SK-N-SH (cell line): ENCODE results near the gene SLC7A8. TPM values are rescaled to one million over a fixed set of nuclear protein-coding genes. Genes with fewer than 3 reads are reported as not detected.
"Not testable (repeated sequence)": the region's sequence is repeated elsewhere in the genome, so short reads cannot be mapped to it uniquely, and the experiment has no call there.

Experiments used
- CTCF ChIA-PET: fragments of 300-600, 350-600 bp; formaldehyde crosslinking; extraction: SDS; loops from one replicate; lab custom pipeline; 2021; lab: Yijun Ruan, JAX
- POLR2A ChIA-PET: fragments of 350-600 bp; sonication (Branson Sonifier 250); formaldehyde crosslinking; extraction: SDS; loops from one replicate; lab custom pipeline; 2020; ENCODE audit warnings: antibody characterized with exemption, inconsistent platforms; lab: Yijun Ruan, JAX
- DNase-seq: peaks from one replicate; pipeline ENCODE4 v3.0.0; 2012
- H2AFZ ChIP-seq: fragments of 200-600 bp; sonication (generic); 2 replicates; pipeline ENCODE4 v1.8.1; 2016; ENCODE audit warnings: antibody characterized with exemption, mild to moderate bottlenecking, low read depth
- H3F3A ChIP-seq: fragments of 200-600 bp; sonication (generic); replicated peaks from 2 replicates; pipeline ENCODE3; 2016; ENCODE audit warnings: antibody characterized with exemption, mild to moderate bottlenecking; ENCODE audit not compliant: insufficient read depth
- H3K27ac ChIP-seq, 2 experiments: fragments of 200-500 bp in 1 of 2; fragments of 200-600 bp in 1 of 2; sonication (Bioruptor generic) in 1 of 2; sonication (generic), shearing (Covaris generic) in 1 of 2; 2 replicates each; pipeline versions ENCODE4 v1.5.1 to v1.6.1; 2014 to 2016; ENCODE audit warnings: low read depth in 2 of 2, inconsistent platforms in 1 of 2, low read length in 1 of 2, mild to moderate bottlenecking in 1 of 2, mixed read lengths in 1 of 2
- H3K27me3 ChIP-seq: fragments of 200-600 bp; sonication (generic), shearing (Covaris generic); 2 replicates; pipeline ENCODE4 v1.6.1; 2016; ENCODE audit warnings: mixed run types; ENCODE audit not compliant: insufficient read depth
- H3K36me3 ChIP-seq, 2 experiments: fragments of 200-500 bp in 1 of 2; fragments of 200-600 bp in 1 of 2; sonication (Bioruptor generic) in 1 of 2; sonication (generic) in 1 of 2; replicated peaks in 1 of 2; 2 replicates each; pipeline versions ENCODE3 to v1.5.1; 2014 to 2016; ENCODE audit warnings: low read length in 1 of 2, mild to moderate bottlenecking in 1 of 2; ENCODE audit not compliant: insufficient read depth in 2 of 2, control insufficient read depth in 1 of 2
- H3K4me1 ChIP-seq, 2 experiments: fragments of 200-500 bp in 1 of 2; fragments of 200-600 bp in 1 of 2; sonication (Bioruptor generic) in 1 of 2; sonication (generic), shearing (Covaris generic) in 1 of 2; 2 replicates each; pipeline versions ENCODE4 v1.5.1 to v1.6.1; 2014 to 2016; ENCODE audit warnings: low read depth in 1 of 2, low read length in 1 of 2, mixed run types in 1 of 2; ENCODE audit not compliant: insufficient read depth in 2 of 2, control insufficient read depth in 1 of 2
- H3K4me2 ChIP-seq: fragments of 200-600 bp; sonication (generic), shearing (Covaris generic); 2 replicates; pipeline ENCODE4 v1.6.1; 2017; ENCODE audit warnings: mixed run types
- H3K4me3 ChIP-seq, 2 experiments: fragments of 200-500 bp in 1 of 2; fragments of 200-600 bp in 1 of 2; sonication (Bioruptor generic) in 1 of 2; sonication (generic), shearing (Covaris generic) in 1 of 2; 2 replicates each; pipeline versions ENCODE4 v1.5.1 to v1.8.1; 2014 to 2016; ENCODE audit warnings: low read depth in 2 of 2, inconsistent platforms in 1 of 2, low read length in 1 of 2, mild to moderate bottlenecking in 1 of 2, mixed read lengths in 1 of 2, moderate library complexity in 1 of 2
- H3K79me2 ChIP-seq: fragments of 200-600 bp; sonication (generic); 2 replicates; pipeline ENCODE4 v1.8.1; 2017; ENCODE audit warnings: mild to moderate bottlenecking; ENCODE audit not compliant: insufficient read depth
- H3K9ac ChIP-seq: fragments of 200-600 bp; sonication (generic); 2 replicates; pipeline ENCODE4 v1.6.1; 2017; ENCODE audit warnings: mixed run types
- H3K9me2 ChIP-seq: fragments of 200-600 bp; sonication (generic); 2 replicates; pipeline ENCODE4 v1.6.1; 2017; ENCODE audit warnings: mixed run types
- H3K9me3 ChIP-seq: fragments of 200-600 bp; sonication (generic); 2 replicates; pipeline ENCODE4 v1.6.1; 2017; ENCODE audit warnings: mixed run types, mild to moderate bottlenecking, moderate library complexity
- H4K20me1 ChIP-seq: fragments of 200-600 bp; sonication (generic); 2 replicates; pipeline ENCODE4 v1.6.1; 2017; ENCODE audit warnings: mild to moderate bottlenecking, mixed run types; ENCODE audit not compliant: insufficient read depth
- CTCF ChIP-seq: fragments of 200-600 bp; sonication (generic); IDR thresholded peaks from 2 replicates; pipeline ENCODE4 v1.6.1; 2017; ENCODE audit warnings: antibody characterized with exemption, mild to moderate bottlenecking, moderate library complexity
- ELF1 ChIP-seq: IDR thresholded peaks from 2 replicates; pipeline ENCODE4 v1.4.0; 2012
- EP300 ChIP-seq, 2 experiments: IDR thresholded peaks; 2 replicates each; pipeline versions ENCODE4 v1.4.0 to v1.6.1; 2012; ENCODE audit warnings: borderline replicate concordance in 1 of 2, low read depth in 1 of 2, low read length in 1 of 2
- EZH2phosphoT487 ChIP-seq: fragments of 200-600 bp; sonication (generic); IDR thresholded peaks from 2 replicates; pipeline ENCODE4 v1.6.1; 2017; ENCODE audit warnings: low read depth, mixed run types, mild to moderate bottlenecking, antibody characterized with exemption, moderate library complexity, borderline replicate concordance
- FOSL2 ChIP-seq: IDR thresholded peaks from 2 replicates; pipeline ENCODE4 v1.4.0; 2012; ENCODE audit warnings: low read depth, mild to moderate bottlenecking, moderate library complexity, borderline replicate concordance
- FOXM1 ChIP-seq: IDR thresholded peaks from 2 replicates; pipeline ENCODE4 v1.4.0; 2012; ENCODE audit warnings: low read depth, mild to moderate bottlenecking
- GABPA ChIP-seq: IDR thresholded peaks from 2 replicates; pipeline ENCODE4 v1.4.0; 2012; ENCODE audit warnings: low read depth, mild to moderate bottlenecking
- IRF3 ChIP-seq: fragments of 150-350 bp; IDR thresholded peaks from 2 replicates; pipeline ENCODE4 v1.6.1; 2016; ENCODE audit warnings: mild to moderate bottlenecking, low read depth, low read length
- JUND ChIP-seq: IDR thresholded peaks from 2 replicates; pipeline ENCODE4 v1.4.0; 2012
- NRF1 ChIP-seq: IDR thresholded peaks from 2 replicates; pipeline ENCODE4 v1.6.1; 2012; ENCODE audit warnings: low read depth, mild to moderate bottlenecking, low read length
- PBX3 ChIP-seq: IDR thresholded peaks from 2 replicates; pipeline ENCODE4; 2012
- RAD21 ChIP-seq: IDR thresholded peaks from 2 replicates; pipeline ENCODE4 v1.6.1; 2012; ENCODE audit warnings: mild to moderate bottlenecking, low read length
- RCOR1 ChIP-seq: fragments of 150-350 bp; IDR thresholded peaks from 2 replicates; pipeline ENCODE4 v1.6.1; 2017; ENCODE audit warnings: antibody characterized with exemption, low read length
- RXRA ChIP-seq: IDR thresholded peaks from 2 replicates; pipeline ENCODE4 v1.4.0; 2012; ENCODE audit warnings: low read depth, mild to moderate bottlenecking, borderline replicate concordance
- TAF1 ChIP-seq: IDR thresholded peaks from 2 replicates; pipeline ENCODE4 v1.6.1; 2012; ENCODE audit warnings: low read depth, mild to moderate bottlenecking, low read length, moderate library complexity, borderline replicate concordance
- TEAD4 ChIP-seq: IDR thresholded peaks from 2 replicates; pipeline ENCODE4 v1.4.0; 2012; ENCODE audit warnings: mild to moderate bottlenecking, borderline replicate concordance; ENCODE audit not compliant: insufficient read depth
- USF2 ChIP-seq: fragments of 150-350 bp; IDR thresholded peaks from 2 replicates; pipeline ENCODE4 v1.6.1; 2017; ENCODE audit warnings: antibody characterized with exemption, low read length, low read depth, borderline replicate concordance
- ZBTB33 ChIP-seq: IDR thresholded peaks from 2 replicates; pipeline ENCODE4 v1.4.0; 2012; ENCODE audit warnings: low read depth, borderline replicate concordance
- WGBS: methylation state at CpG from one replicate; pipeline ENCODE4 v1.1.6; 2017; ENCODE audit warnings: low lambda C conversion rate; 5-methylcytosine and 5-hydroxymethylcytosine counted together
- polyA plus RNA-seq, 3 experiments: library from polyadenylated mRNA; depleted of rRNA; stranded (reverse); fragments of >200 nt; gene quantifications; 2 replicates each; pipeline ENCODE4 v1.2.3, GENCODE V29; 2012

The SLC7A8 gene
- polyA plus RNA-seq, 1 of the 3 experiments (the other 2 are of a cell fraction): 1.4 TPM

GRCh38 chr14:23227566-23227965, 44.1 kb upstream of the SLC7A8 start:
- Histone ChIP-seq H3F3A (no peaks in the 10 kb centered on the region), H3K27me3 (peaks cover 12% of the 10 kb centered on the region), H4K20me1 (no peaks in the 10 kb centered on the region), H3K9me3 (no peaks in the 10 kb centered on the region), H3K27ac (no peak overlapping the region), H2AFZ (no peak overlapping the region), H3K4me3 (no peak overlapping the region), H3K9ac (no peak overlapping the region), H3K9me2 (0 out of 2 replicates have a peak, but pooled peaks cover 2% of the 10 kb centered on the region), H3K79me2 (no peaks in the 10 kb centered on the region), H3K4me1 (no peaks in the 10 kb centered on the region), H3K36me3 (no peaks in the 10 kb centered on the region), H3K4me2 (no peak overlapping the region)
- WGBS: 12% methylated on average over 4 of the region's 4 CpGs
- no peak for TF ChIP-seq FOSL2
- TF ChIP-seq RAD21: no peak
- no peak for TF ChIP-seq USF2
- TF ChIP-seq TAF1: no peak
- no peak for TF ChIP-seq RXRA
- TF ChIP-seq PBX3: no peak
- no peak for TF ChIP-seq NRF1
- no peak for TF ChIP-seq ELF1
- no peak for TF ChIP-seq RCOR1
- no peak for TF ChIP-seq JUND
- no peak for TF ChIP-seq EP300 (IDR thresholded peaks at IDR 0.05; ENCODE audit: borderline replicate concordance in 1 of 2, low read depth in 1 of 2, low read length in 1 of 2)
- no peak for TF ChIP-seq GABPA
- TF ChIP-seq ZBTB33: no peak
- no peak for TF ChIP-seq TEAD4
- TF ChIP-seq CTCF: no peak
- no peak for TF ChIP-seq FOXM1
- no peak for TF ChIP-seq IRF3
- no peak for TF ChIP-seq EZH2phosphoT487
- ChIA-PET POLR2A (no interaction called here), CTCF (no interaction called here)
- DNase-seq: no peak

GRCh38 chr14:23224958-23225357, 41.5 kb upstream of the SLC7A8 start:
- H3K27ac ChIP-seq, DNase-seq, H2AFZ ChIP-seq, H3K9me3 ChIP-seq, H3K79me2 ChIP-seq, H3F3A ChIP-seq, H3K36me3 ChIP-seq, H3K9me2 ChIP-seq, H3K4me3 ChIP-seq, CTCF ChIA-PET, H3K9ac ChIP-seq, H3K4me2 ChIP-seq, POLR2A ChIA-PET, H3K4me1 ChIP-seq, H4K20me1 ChIP-seq: not testable (repeated sequence)
- 0% methylated on average over 1 of the region's 1 CpG for WGBS
- H3K27me3 ChIP-seq: peaks cover 34% of the 10 kb centered on the region
